Fibroblast of peridontal ligament (primary cell): Measurements from ENCODE around the gene BIRC7.
"Not testable (repeated sequence)": the region's sequence is repeated elsewhere in the genome, so short reads cannot be mapped to it uniquely, and the experiment has no call there.

Source experiments
- DNase-seq: peaks from one replicate; pipeline ENCODE4 v3.0.0-alpha.2; 2010; ENCODE audit errors: extremely low read depth

Gene BIRC7

DNA sequence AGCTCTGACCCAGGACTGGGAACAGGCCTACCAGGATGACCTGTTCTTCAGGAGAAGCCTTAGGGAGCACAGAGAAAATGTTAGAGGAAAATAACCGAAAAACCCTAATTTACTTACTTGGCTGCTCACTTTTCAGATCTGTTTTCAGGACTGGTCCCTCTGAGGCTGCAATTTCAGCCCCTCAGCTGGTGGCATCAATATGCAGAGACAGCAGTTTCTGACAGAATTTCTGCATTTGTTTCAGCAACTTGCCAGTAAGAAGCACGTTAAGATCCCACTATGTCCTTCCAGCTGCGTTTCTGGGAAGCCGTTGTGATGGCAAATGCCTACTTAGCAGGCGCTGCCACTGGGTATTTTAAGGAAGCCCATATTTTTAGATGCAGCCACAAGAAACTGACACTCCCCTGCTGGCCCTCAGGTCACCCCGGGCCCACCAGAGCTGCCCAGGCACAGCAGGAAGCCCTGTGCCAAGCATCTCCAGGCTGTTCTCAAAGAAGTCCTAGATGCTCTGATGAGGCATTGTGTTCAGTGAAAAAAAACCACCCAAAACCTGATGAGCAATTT, 27.3 kb upstream of the BIRC7 start:
- DNase-seq = no peak

DNA sequence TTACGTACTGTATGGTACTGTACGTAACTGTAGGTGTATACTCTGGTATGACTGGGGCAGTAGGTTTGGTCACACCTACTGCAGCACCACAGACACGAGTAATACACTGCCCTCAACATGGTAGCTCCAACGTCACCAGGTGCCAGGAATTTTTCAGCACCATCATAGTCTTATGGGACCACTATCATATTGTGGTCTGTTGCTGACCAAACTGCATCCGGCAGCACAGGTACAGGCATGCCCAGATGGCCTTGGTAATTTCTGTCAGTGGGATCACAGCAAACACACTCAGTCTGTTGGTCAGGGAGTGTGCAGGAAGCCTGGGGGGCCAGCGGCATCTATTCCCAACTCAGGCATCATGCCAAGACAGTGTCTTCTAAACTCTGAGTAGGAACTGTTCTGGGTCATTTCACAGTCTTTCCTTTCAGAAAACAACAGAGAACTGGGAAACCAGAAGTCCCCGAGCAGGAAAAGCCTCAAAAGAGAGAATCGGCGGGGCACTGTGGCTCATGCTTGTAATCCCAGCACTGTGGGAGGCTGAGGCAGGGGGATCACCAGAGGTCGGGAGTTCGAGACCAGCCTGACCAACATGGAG, 25.6 kb upstream of the BIRC7 start:
- no peak for DNase-seq

DNA sequence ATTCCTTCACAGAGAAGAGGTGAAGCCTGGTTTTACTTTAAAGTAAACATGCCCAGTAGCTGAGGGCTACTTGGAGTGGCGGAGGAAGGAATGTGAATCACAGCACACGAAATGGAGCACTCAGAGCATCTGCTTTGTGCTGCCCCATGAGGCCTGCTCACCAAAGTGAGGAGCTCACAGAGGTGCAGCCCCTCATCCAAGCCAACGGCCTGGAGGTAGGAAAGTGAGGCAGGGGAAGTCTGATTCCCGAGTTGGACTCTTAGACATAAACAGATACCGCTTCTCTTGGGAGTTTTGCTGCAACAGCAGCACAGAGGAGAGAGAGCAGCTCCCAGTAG, 23.3 kb upstream of the BIRC7 start:
- no peak for DNase-seq

DNA sequence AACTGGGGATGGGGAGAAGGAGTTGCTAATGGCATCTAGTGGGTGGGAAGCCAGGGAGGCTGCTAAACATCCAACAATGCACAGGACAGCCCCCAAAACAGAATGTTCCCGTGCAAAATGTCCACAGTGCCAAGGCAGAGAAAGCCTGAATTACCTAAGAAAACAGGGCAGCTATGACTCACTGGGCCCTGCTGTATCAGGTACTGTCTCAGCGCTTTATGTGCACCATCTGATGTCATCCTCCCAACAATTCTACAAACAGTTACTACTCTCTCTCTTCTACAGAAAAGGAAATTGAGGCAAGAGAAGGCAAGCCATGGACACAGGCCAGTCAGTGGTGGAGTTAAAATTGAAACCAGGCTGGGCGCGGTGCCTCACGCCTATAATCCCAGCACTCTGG, 22.9 kb upstream of the BIRC7 start:
- DNase-seq = no peak

DNA sequence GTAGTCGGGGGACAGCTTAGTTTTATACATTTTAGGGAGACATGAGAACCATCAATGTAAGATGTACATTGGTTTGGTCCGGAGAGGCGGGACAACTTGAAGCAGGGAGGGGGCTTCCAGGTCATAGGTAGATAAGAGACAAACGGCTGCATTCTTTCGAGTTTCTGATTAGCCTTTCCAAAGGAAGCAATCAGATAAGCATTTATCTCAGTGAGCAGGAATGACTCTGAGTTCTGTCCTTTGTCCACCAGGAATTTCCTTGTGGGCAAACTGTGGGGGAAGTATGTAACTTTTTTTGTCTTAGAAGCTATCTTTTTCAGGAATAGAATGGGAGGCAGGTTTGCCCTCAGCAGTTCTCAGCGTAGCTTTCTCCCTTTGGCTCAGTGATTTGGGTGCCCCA, 21.2 kb upstream of the BIRC7 start:
- no peak for DNase-seq

DNA sequence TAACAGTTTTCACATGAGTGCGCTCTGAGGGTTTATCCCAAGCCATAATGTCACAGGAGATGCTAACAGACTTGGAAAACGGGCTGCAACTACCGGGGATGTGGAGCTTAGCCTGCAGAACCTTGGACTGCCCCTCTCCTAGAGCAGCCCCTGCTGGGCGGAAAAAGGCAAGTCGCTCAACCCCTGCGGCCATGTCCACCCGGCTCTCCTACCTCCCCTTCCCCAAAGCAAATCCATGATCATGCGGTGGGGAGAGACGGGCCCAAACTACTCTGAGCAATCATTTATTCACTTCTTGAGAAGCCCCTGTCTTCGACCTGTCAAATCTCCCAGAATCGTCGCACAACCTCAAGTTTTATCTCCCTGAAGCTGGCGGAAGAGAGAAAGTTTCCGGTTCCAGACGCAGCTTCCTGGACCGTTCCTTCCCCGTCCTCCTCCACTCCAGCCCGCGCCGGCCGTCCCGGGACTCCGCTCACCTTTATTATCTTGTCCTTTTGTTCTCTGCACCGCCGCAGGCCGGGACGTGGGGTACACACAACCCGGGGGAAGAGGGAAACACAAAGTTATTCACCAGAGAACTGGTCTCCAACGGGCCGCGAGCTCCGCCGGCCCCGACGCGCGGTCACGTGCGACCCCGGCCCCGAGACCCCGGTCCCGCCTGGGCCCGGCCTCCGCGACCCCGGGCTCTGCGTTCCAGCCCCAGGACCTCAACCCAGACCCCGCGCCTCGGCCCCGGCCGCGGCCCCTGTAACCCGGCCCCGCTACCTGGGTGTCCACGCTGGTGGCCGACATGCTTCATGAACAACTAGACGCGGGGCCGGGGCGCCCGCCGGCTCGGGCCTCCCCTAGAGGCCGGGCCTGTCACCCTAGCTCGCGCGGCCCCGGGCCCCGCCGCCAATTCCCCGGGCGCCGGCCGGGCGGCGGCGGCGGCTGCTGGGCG, 20.3 kb upstream of the BIRC7 start:
- peak; percentile 59 for DNase-seq

DNA sequence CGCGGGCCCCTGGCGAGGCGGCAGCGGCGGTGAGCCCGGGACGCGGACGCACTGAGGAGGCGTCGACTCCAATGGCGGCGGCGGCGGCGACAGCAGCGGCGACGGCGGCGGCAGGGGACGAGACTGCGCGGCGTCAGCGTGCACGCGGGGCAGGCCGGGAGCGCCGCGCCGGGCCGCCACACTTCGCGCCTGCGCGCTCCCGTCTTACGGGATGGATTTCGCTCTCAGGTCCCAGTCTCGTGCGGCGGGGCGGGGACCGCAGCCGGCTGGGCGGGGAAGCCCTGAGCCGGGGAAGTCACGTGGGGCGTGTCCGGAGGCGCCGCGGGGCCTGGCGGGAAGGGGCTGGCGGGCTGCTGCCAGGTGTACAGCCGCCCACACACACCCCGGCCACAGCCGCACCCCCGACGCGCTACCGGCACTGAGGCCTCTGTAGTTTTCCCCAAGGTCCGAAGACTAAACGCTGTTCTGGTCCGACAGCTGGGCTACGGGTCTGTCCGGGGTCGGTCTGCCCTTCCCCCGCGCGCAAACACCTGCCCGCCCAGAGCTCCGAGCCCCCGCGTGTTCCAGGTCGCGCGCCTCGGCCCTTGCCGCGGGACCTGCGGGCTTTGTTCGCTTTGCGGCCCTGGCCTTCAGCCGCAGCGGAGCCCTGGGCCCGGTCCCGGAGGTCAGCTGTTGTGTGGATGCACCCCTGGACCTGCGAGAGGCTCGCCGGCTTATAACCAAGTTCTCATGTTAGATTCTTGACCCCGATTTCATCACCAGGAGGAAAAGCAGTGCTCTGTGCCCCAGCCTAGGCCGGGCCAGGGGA, 19.5 kb upstream of the BIRC7 start, which contains the start of gene YTHDF1:
TSS of gene YTHDF1 (minus strand) at position 91 of the 808 bp plus-strand sequence. CDS start 239 bp downstream, outside the sequence.
- peak; percentile 85 for DNase-seq

DNA sequence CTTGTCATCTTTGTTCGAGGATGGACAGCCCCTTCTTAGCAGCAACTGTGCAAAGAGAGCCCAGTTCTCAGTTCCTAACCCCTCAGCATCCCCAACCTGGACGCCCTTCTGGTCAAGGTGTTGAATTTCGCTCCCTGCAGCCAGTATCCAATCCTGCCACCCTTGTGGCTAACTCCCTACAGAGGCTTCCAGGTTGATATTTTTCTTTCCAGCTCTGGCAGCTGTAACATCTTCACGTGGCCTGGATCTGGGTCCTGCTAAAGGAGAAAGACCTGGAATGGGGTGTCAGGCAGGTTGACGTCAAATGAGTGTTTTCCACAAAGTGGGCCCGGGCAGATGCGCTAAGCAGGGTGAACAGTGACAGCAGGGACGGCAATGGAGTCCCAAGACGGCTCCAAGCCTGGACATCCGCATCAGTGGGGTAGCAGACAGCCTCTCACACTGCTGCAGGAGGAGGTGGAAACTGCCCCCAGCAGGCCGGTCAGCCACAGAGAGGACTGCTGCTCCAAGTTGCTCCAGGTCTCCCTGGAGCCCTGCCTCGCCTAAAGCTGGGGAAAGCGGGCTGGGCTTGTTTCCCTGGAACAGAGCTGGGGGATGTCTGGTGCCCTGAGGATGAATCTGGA, 18.7 kb upstream of the BIRC7 start:
- no peak for DNase-seq

DNA sequence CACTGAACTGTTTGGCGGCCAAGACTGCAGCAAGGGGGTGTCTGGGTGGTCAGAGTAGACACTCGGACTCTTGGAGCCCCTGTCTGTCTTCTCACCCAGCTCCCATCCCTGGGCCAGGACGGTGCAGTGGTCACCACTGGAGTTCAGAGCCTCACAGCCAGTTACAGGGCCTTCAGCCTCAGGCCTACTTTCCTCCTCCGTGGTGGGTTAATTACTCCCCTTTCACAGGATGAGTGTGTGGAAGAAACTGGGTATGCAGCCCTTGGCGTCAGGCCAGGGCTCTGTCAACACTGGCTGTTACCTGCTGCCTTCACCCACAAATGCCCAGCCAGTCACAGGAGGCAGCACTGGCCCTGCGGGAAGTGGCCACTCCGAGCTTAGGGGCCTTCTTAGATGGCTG, 18.0 kb upstream of the BIRC7 start:
- DNase-seq = no peak

DNA sequence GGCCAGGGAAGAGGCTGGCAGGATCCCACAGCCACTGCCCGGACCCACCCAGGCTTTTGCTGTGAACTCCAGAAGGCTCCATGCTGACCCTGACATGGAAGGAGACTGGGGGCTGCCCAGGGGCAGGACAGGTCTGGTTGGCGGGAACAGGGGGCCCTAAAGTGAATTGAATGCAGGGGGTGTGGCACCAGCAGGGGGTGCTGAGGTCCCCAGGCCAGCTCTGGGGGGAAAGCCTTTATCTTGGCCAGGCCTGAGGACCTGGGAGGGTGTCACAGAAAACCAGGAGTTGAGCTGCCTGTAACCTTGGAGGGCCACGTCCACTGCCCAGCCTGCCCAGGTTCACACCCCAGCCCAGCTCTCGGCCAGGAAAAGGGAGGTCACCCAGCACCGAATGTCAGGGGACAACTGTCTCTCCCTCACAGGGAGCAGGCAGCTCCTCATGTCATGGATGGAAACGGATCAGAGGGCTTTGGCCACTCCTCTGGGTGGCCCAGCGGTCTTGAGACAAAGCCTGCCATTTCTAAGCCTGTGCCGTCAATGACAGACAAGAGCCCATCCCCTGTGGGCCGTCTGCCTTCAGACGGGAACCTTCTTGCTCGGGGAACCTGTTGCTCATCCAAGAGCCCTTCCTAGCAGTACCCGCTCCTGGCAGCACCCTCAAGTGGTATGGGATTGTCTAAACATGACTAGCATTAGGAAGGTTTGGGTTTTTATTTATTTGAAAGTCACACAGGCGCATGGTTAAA, 16.8 kb upstream of the BIRC7 start:
- no peak for DNase-seq

DNA sequence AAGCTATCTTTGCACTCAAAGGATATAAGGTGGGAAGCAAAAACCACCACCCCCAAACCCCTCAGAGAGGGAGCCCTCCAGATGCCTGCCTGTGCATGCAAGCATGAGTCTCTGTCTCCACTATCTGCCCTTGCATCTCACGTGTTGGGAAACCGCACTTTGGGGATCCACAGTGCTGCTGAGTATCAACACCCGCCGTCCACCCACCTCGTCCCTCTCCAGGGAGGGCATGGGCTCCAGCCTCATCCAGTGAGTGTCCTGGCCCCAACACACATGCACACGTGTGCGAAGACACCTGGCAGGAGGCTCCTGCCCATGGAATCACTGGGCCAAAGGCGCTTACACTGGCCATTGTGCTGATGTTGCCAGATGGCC, 16.3 kb upstream of the BIRC7 start:
- DNase-seq = no peak

DNA sequence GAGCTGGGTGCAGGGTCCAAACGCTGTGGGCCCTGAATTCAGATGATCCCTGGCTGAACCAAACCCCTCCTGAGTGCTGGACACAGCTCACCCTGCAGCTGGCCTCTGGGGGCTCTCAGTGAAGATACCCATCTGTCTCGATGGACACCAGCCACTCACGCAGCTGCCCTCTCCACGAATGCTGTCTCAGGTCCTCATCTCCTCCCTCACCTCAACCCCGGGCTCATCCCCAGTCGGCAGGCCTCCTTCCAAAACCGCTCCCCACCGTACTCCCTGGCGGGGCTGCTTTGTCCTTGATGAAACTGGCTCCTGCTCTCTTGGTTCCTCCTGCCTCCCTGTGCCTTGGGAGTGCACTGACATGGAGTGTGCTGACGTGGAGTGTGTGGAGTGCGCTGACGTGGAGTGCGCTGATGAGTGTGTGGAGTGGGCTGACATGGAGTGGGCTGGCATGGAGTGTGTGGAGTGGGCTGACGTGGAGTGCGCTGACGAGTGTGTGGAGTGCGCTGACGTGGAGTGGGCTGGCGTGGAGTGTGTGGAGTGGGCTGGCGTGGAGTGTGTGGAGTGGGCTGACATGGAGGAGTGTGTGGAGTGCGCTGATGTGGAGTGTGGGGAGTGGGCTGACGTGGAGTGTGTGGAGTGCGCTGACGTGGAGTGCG, 15.7 kb upstream of the BIRC7 start:
- no peak for DNase-seq

DNA sequence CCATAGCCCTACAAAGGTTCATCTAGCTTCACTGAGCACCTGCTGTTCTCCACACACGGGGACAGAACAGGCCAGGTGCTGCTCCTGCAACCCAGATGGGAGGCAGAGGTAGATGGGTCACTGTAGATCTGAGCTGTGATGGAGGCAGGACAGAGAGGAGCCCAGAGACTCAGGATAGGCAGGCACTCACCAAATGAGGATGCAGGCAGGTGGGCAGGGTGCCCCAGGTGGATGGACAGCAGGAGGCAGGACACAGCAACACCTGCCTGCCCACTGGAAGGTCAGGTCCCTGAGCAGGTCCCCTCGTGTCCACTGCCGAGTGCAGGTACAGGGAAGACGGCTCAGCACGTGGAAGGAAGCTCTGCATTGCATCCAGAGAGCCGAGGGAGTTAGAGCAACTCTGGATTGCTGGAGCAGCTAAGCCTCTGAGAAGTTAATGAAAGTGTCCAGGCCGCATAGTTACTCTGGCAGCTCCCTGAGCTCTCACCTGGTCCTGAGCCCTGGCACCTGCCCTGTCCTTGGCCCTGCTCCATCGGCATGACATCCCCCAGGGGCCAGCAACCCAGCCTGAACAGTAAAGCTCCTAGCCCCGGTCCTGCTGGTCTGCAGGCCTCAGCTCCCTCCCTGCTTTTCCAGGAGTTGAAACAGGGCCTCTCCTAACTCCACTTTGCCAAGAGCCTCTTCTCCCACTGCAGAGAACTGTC, 14.9 kb upstream of the BIRC7 start:
- no peak for DNase-seq

DNA sequence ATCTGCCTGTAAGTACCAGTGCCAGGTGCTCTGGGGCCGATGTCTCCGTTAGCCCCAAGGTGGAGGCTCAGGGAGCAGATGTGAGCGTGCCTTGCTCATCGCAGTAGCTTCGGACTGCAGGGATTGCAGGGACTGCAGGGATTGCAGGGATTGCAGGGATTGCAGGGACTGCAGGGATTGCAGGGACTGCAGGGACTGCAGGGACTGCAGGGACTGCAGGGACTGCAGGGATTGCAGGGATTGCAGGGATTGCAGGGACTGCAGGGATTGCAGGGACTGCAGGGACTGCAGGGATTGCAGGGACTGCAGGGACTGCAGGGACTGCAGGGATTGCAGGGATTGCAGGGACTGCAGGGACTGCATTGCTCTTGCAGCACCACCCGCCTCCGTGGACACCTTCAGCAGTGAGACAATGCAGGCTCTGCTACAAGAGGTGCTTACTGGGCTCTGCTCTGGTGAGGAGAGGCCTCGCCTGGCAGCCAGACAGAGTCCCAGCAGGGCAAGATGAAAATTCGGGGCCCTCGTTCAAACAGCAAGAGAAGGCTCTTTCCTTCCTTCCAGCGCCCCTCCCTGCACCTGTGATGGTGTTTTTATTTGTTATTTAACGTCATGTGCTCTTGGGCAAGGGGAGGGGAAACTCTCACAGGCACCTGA, 14.2 kb upstream of the BIRC7 start:
- DNase-seq = not testable (repeated sequence)

DNA sequence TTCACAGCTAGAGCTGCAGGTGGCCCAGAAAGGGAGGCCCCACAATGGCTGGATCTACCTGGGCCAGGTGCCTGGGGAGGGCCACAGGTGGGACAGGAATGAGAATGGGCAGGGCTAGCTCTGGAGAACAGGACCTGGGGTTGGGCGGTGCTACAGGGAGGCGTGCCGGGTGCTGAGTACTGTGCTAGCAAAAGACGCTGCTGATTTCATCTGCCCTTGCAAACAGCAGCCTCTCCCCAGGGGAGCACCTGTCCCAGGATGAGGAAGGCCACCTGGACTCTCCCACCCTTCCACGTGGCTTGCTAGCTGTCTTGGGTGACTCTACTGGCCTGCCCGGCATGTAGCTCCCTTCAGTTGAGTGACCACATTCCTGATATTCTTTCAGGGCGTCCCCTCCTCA, 13.2 kb upstream of the BIRC7 start:
- no peak for DNase-seq

DNA sequence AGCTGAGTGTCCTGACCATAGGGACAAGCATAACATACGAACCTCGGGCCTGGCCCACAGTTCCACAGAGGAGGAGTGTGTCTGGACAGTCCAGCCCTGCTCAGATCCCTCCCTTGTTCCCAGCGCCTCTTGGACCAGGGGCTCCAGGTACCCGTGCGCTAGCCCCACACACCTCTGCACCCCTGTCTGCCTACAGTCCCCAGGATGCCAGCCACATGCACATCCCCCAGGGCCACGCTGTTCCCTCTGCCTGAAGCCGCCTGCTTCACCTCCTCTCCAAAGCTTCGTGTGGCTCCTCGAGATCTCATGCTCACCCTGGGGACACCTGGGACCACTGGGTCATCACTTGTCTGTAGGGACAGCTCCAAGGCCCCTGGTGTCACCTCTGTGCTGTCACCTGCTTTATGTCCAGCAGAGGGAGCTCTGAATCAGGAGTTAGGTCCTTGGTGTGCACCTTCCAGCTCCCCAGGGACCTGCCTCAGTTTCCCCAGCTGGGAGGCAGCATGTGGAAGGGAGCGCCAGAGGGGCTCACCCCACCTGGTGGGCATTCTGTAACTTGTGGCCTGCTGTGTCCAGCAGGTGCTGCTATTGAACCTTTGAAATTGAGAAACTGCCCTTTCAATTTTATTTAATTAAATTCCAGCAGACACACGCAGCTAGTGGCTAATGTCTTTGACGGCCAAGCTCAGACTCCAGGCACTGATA, 12.4 kb upstream of the BIRC7 start:
- DNase-seq = peak; percentile 43

DNA sequence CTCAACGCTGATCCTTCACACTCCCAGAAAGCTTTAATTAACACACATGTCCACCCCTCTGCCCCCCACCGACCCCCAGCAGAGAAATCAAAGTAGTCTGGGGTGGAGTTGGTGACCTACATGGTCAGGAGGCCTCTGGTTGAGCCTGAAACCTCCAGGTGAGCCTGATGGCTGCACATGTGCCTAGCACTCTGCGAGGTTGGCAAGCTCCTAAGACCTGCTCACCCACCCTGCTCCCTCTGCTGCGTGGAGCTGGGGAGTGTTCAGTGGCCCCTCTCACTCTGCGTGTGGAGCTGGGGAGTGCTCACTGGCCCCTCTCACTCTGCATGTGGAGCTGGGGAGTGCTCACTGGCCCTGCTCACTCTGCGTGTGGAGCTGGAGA, 11.9 kb upstream of the BIRC7 start:
- no peak for DNase-seq

DNA sequence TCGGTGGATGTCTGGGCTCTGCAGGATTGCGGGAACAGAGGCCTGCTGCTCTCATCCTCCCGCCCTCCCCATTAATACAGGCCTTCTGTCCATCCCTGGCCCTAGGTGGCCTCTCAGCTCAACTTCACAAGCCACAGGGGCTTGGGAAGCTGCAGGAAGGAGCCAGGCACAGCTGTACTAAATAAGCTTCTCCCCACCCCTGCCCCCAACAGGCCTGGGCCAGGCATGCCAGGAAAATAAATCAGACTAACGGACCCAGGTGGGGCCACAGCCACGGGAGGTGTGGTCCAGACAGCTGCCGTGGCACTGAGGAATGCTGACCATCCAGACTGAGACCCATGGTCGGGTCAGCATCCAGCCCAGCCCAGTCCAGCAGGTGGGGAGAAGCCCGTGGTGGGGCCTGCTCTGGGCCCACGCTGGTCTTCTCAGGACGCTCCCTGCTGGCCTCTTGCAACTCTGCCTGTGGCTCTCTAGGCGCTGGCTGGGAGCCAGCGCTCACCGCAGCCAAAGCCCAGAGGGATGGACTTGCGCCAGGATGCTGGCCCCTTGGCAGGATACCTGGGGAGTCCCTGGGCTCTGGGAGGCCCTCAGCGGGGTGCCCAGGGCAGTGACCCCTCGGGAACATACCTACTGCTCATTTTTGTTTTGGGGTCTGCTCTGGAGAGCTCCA, 11.2 kb upstream of the BIRC7 start:
- no peak for DNase-seq
